ENCODE results near the gene CEP112. TPM values are rescaled to one million over a fixed set of nuclear protein-coding genes. Genes with fewer than 3 reads are reported as not detected.
"Not testable (repeated sequence)": the region's sequence is repeated elsewhere in the genome, so short reads cannot be mapped to it uniquely, and the experiment has no call there.

The CEP112 gene
- total and polyA plus RNA-seq, 3 donors from 2014 or later = 50.2 to 107 (median 78.8) TPM

- Histone ChIP-seq H3K27ac (no peak overlapping the region), H3K27me3 (no peaks in the 10 kb centered on the region), H3K4me1 (no peaks in the 10 kb centered on the region), H3K4me3 (no peak overlapping the region), H3K36me3 (ENCODE audit: low read depth, missing control alignments) (no peaks in the 10 kb centered on the region), H3K9me3 (no peaks in the 10 kb centered on the region)
- no peak for TF ChIP-seq CTCF (IDR thresholded peaks at IDR 0.05)
- WGBS, 2 donors = 93 to 97% methylated on average over 1 of the region's 1 CpG
- intact Hi-C loops (cut with DNase I; ENCODE audit: low total_unique reads) = no loop called here
- no peak for DNase-seq
These were observed 506.8 kb downstream of the CEP112 start for GRCh38 chr17:65685110-65685509.

- intact Hi-C loops (cut with DNase I; ENCODE audit: low total_unique reads) = no loop called here
- Histone ChIP-seq H3K27ac (no peak overlapping the region), H3K4me1 (no peaks in the 10 kb centered on the region), H3K4me3 (no peak overlapping the region), H3K36me3 (ENCODE audit: low read depth, missing control alignments) (no peaks in the 10 kb centered on the region), H3K27me3 (no peaks in the 10 kb centered on the region), H3K9me3 (no peaks in the 10 kb centered on the region)
- WGBS, 2 donors = 80 to 85% methylated on average over 4 of the region's 4 CpGs
- TF ChIP-seq CTCF (IDR thresholded peaks at IDR 0.05) = no peak
- no peak for TF ChIP-seq POLR2A (IDR thresholded peaks at IDR 0.05)
- DNase-seq = no peak
These were observed 507.3 kb downstream of the CEP112 start for GRCh38 chr17:65684631-65685030.

- Histone ChIP-seq H3K36me3 (ENCODE audit: low read depth, missing control alignments) (no peaks in the 10 kb centered on the region), H3K27ac (no peak overlapping the region), H3K9me3 (no peaks in the 10 kb centered on the region), H3K27me3 (no peaks in the 10 kb centered on the region), H3K4me3 (no peak overlapping the region), H3K4me1 (peaks cover 3% of the 10 kb centered on the region)
- intact Hi-C loops (cut with DNase I; ENCODE audit: low total_unique reads) = no loop called here
- TF ChIP-seq POLR2A (IDR thresholded peaks at IDR 0.05) (no peak), CTCF (IDR thresholded peaks at IDR 0.05) (no peak)
- 86 to 89% methylated on average over 7 of the region's 7 CpGs for WGBS, 2 donors
- DNase-seq = no peak
These were observed 508.5 kb downstream of the CEP112 start for GRCh38 chr17:65683428-65683827.

GRCh38 chr17:65681763-65682162, 510.2 kb downstream of the CEP112 start:
- H3K4me3 ChIP-seq; H3K27me3 ChIP-seq; H3K27ac ChIP-seq; H3K36me3 ChIP-seq (ENCODE audit: low read depth, missing control alignments); DNase-seq; intact Hi-C loops (cut with DNase I; ENCODE audit: low total_unique reads); H3K4me1 ChIP-seq; H3K9me3 ChIP-seq: not testable (repeated sequence)
- 84 to 87% methylated on average over 5 of the region's 5 CpGs for WGBS, 2 donors

- Histone ChIP-seq H3K27me3 (no peaks in the 10 kb centered on the region), H3K4me3 (no peak overlapping the region), H3K4me1 (peaks cover 4% of the 10 kb centered on the region), H3K36me3 (ENCODE audit: low read depth, missing control alignments) (no peaks in the 10 kb centered on the region), H3K9me3 (no peaks in the 10 kb centered on the region), H3K27ac (no peak overlapping the region)
- no peak for DNase-seq
- TF ChIP-seq POLR2A (IDR thresholded peaks at IDR 0.05) = no peak
- TF ChIP-seq CTCF (IDR thresholded peaks at IDR 0.05) = no peak
- 56 to 61% methylated on average over 3 of the region's 3 CpGs for WGBS, 2 donors
- intact Hi-C loops (cut with DNase I; ENCODE audit: low total_unique reads) = no loop called here
These were observed 512.6 kb downstream of the CEP112 start for GRCh38 chr17:65679165-65679845.

Data from testis (tissue), 3 donors.